Activated naive CD4-positive, alpha-beta T cell treated with anti-CD3 and anti-CD28 coated beads for 36 hours (primary cell): ENCODE results near the gene STOM. TPM values are rescaled to one million over a fixed set of nuclear protein-coding genes. Genes with fewer than 3 reads are reported as not detected.

Experiments used
- CTCF ChIA-PET: fragments of 350-600 bp; sonication (Branson Sonifier 250); formaldehyde crosslinking; loops from one replicate; lab custom pipeline; 2021; ENCODE audit warnings: antibody characterized with exemption; lab: Charles Lee
- DNase-seq: peaks from one replicate; pipeline ENCODE4 v3.0.0-alpha.2; 2020
- H3K27ac Mint-ChIP-seq: one replicate; pipeline ENCODE4 v1.8.0; 2021; ENCODE audit warnings: mild to moderate bottlenecking, mixed read lengths
- H3K27me3 Mint-ChIP-seq: one replicate; pipeline ENCODE4 v1.8.0; 2021; ENCODE audit warnings: low read depth, mixed read lengths
- H3K36me3 Mint-ChIP-seq: one replicate; pipeline ENCODE4 v1.8.0; 2021; ENCODE audit warnings: low read depth, mixed read lengths
- H3K4me1 Mint-ChIP-seq: one replicate; pipeline ENCODE4 v1.8.0; 2021; ENCODE audit warnings: low read depth, mixed read lengths
- H3K4me3 Mint-ChIP-seq: one replicate; pipeline ENCODE4 v1.8.0; 2021; ENCODE audit warnings: mild to moderate bottlenecking, moderate library complexity, mixed read lengths
- H3K9me3 Mint-ChIP-seq: one replicate; pipeline ENCODE4 v1.8.0; 2021; ENCODE audit warnings: mixed read lengths
- intact Hi-C: fragments of 100-400 bp; cut with micrococcal nuclease; formaldehyde crosslinking; loops from one replicate; pipeline ENCODE4 v1.15.1; 2023
- total RNA-seq, 2 experiments: library from RNA; stranded (reverse); gene quantifications; one replicate each; pipeline ENCODE4 v1.2.3, GENCODE V29; 2021

STOM gene
- total RNA-seq, 2 experiments from 2014 or later, result 34.0 to 37.7 TPM

- H3K4me1 Mint-ChIP-seq, result peaks cover 35% of the 10 kb centered on the region
- H3K27ac Mint-ChIP-seq, result no peak overlapping the region
These were observed 13.0 kb downstream of the STOM start for GRCh38 chr9:121357011-121357410.

GRCh38 chr9:121354762-121355161 lies 15.3 kb downstream of the STOM start:
- no peak overlapping the region for H3K4me3 Mint-ChIP-seq
- DNase-seq, result no peak
- no peaks in the 10 kb centered on the region for H3K9me3 Mint-ChIP-seq
- H3K36me3 Mint-ChIP-seq, result peaks cover 22% of the 10 kb centered on the region
- peaks cover 39% of the 10 kb centered on the region for H3K4me1 Mint-ChIP-seq
- CTCF ChIA-PET, result no interaction called here
- no peaks in the 10 kb centered on the region for H3K27me3 Mint-ChIP-seq
- intact Hi-C loops, result no loop called here
- H3K27ac Mint-ChIP-seq, result no peak overlapping the region

More at GRCh38 chr9:121357011-121357410, 13.0 kb downstream of the STOM start:
- H3K27me3 Mint-ChIP-seq, result no peaks in the 10 kb centered on the region
- no peaks in the 10 kb centered on the region for H3K9me3 Mint-ChIP-seq
- peaks cover 18% of the 10 kb centered on the region for H3K36me3 Mint-ChIP-seq
- no peak overlapping the region for H3K4me3 Mint-ChIP-seq
- no peak for DNase-seq
- intact Hi-C loops, result no loop called here
- CTCF ChIA-PET, result no interaction called here

GRCh38 chr9:121354141-121354540 lies 15.9 kb downstream of the STOM start:
- H3K27me3 Mint-ChIP-seq, result no peaks in the 10 kb centered on the region
- H3K27ac Mint-ChIP-seq, result peak overlapping the region; percentile 65
- H3K9me3 Mint-ChIP-seq, result no peaks in the 10 kb centered on the region
- CTCF ChIA-PET, result interaction anchor here (0.9 to 1.2 kb wide), 2 partner anchors 15 to 33 kb away, joined by 4 to 6 read pairs; no protein-coding TSS in a partner anchor
- no peak overlapping the region for H3K4me3 Mint-ChIP-seq
- intact Hi-C loops, result no loop called here
- DNase-seq, result no peak
- H3K4me1 Mint-ChIP-seq, result peaks cover 35% of the 10 kb centered on the region
- H3K36me3 Mint-ChIP-seq, result peaks cover 22% of the 10 kb centered on the region

GRCh38 chr9:121353241-121354061 lies 16.6 kb downstream of the STOM start:
- Mint-ChIP-seq H3K4me3 (no peak overlapping the region), H3K36me3 (peaks cover 26% of the 10 kb centered on the region), H3K27me3 (no peaks in the 10 kb centered on the region), H3K9me3 (no peaks in the 10 kb centered on the region), H3K27ac (peak overlapping the region; percentile 65), H3K4me1 (peaks cover 28% of the 10 kb centered on the region)
- intact Hi-C loops, result loop anchor here (1.0 kb wide), 2 partner anchors 17 to 31 kb away; partner anchors contain the start of gene STOM
- CTCF ChIA-PET, result interaction anchor here (0.6 to 1.3 kb wide), 4 partner anchors 16 to 46 kb away, joined by 4 to 6 read pairs (median 4); no protein-coding TSS in a partner anchor
- DNase-seq, result peak; percentile 70

GRCh38 chr9:121350993-121351561 lies 19.0 kb downstream of the STOM start:
- Mint-ChIP-seq H3K4me3 (no peak overlapping the region), H3K9me3 (no peaks in the 10 kb centered on the region), H3K36me3 (peaks cover 30% of the 10 kb centered on the region), H3K4me1 (peaks cover 18% of the 10 kb centered on the region), H3K27me3 (no peaks in the 10 kb centered on the region), H3K27ac (no peak overlapping the region)
- no peak for DNase-seq
- CTCF ChIA-PET, result interaction anchor here (3.3 kb wide), 1 partner anchor 31 kb away, joined by 16 read pairs; no protein-coding TSS in a partner anchor
- intact Hi-C loops, result no loop called here

- peaks cover 18% of the 10 kb centered on the region for H3K4me1 Mint-ChIP-seq
- intact Hi-C loops, result no loop called here
- no peaks in the 10 kb centered on the region for H3K9me3 Mint-ChIP-seq
- peaks cover 30% of the 10 kb centered on the region for H3K36me3 Mint-ChIP-seq
- H3K27ac Mint-ChIP-seq, result no peak overlapping the region
- no peak overlapping the region for H3K4me3 Mint-ChIP-seq
- no peaks in the 10 kb centered on the region for H3K27me3 Mint-ChIP-seq
- CTCF ChIA-PET, result interaction anchor here (0.5 to 3.3 kb wide), 2 partner anchors 30 to 135 kb away, joined by 3 to 16 read pairs; no protein-coding TSS in a partner anchor
- no peak for DNase-seq
These were observed 20.0 kb downstream of the STOM start for GRCh38 chr9:121350036-121350435.

- Mint-ChIP-seq H3K4me1 (peaks cover 15% of the 10 kb centered on the region), H3K27ac (no peak overlapping the region), H3K4me3 (no peak overlapping the region), H3K9me3 (no peaks in the 10 kb centered on the region), H3K36me3 (peaks cover 25% of the 10 kb centered on the region), H3K27me3 (no peaks in the 10 kb centered on the region)
- intact Hi-C loops, result no loop called here
- no peak for DNase-seq
- CTCF ChIA-PET, result interaction anchor here (0.5 to 3.3 kb wide), 3 partner anchors 28 to 50 kb away, joined by 4 to 16 read pairs (median 5); no protein-coding TSS in a partner anchor
These were observed 21.0 kb downstream of the STOM start for GRCh38 chr9:121349009-121349408.

GRCh38 chr9:121348221-121348620 lies 21.8 kb downstream of the STOM start:
- Mint-ChIP-seq H3K4me3 (no peak overlapping the region), H3K27me3 (no peaks in the 10 kb centered on the region), H3K9me3 (no peaks in the 10 kb centered on the region), H3K27ac (no peak overlapping the region), H3K4me1 (peaks cover 7% of the 10 kb centered on the region), H3K36me3 (peaks cover 17% of the 10 kb centered on the region)
- intact Hi-C loops, result no loop called here
- no peak for DNase-seq
- CTCF ChIA-PET, result interaction anchor here (1.4 kb wide), 1 partner anchor 51 kb away, joined by 5 read pairs; no protein-coding TSS in a partner anchor

GRCh38 chr9:121345070-121345469 lies 25.0 kb downstream of the STOM start:
- intact Hi-C loops, result no loop called here

GRCh38 chr9:121344184-121344583 lies 25.9 kb downstream of the STOM start:
- Mint-ChIP-seq H3K27me3 (no peaks in the 10 kb centered on the region), H3K27ac (no peak overlapping the region), H3K36me3 (peaks cover 8% of the 10 kb centered on the region), H3K9me3 (no peaks in the 10 kb centered on the region), H3K4me1 (no peaks in the 10 kb centered on the region), H3K4me3 (no peak overlapping the region)
- DNase-seq, result no peak
- intact Hi-C loops, result no loop called here
- CTCF ChIA-PET, result interaction anchor here (1.0 to 3.1 kb wide), 2 partner anchors 24 to 55 kb away, joined by 3 to 18 read pairs; no protein-coding TSS in a partner anchor

More at GRCh38 chr9:121345070-121345469, 25.0 kb downstream of the STOM start:
- Mint-ChIP-seq H3K36me3 (peaks cover 8% of the 10 kb centered on the region), H3K27me3 (no peaks in the 10 kb centered on the region), H3K9me3 (no peaks in the 10 kb centered on the region), H3K27ac (no peak overlapping the region), H3K4me3 (no peak overlapping the region), H3K4me1 (no peaks in the 10 kb centered on the region)
- no peak for DNase-seq
- CTCF ChIA-PET, result interaction anchor here (0.8 to 3.1 kb wide), 3 partner anchors 25 to 54 kb away, joined by 3 to 18 read pairs (median 3); no protein-coding TSS in a partner anchor

- intact Hi-C loops, result no loop called here
- Mint-ChIP-seq H3K27me3 (no peaks in the 10 kb centered on the region), H3K9me3 (no peaks in the 10 kb centered on the region), H3K36me3 (peaks cover 3% of the 10 kb centered on the region), H3K4me1 (no peaks in the 10 kb centered on the region), H3K4me3 (no peak overlapping the region), H3K27ac (no peak overlapping the region)
- CTCF ChIA-PET, result interaction anchor here (1.1 kb wide), 1 partner anchor 20 kb away, joined by 5 read pairs; no protein-coding TSS in a partner anchor
- no peak for DNase-seq
These were observed 29.2 kb downstream of the STOM start for GRCh38 chr9:121340676-121341392.
